ENCODE measurements around the gene FAM47E.
A peak's percentile ranks its signal among the peaks of the same experiment; 100 is the strongest.
"Not testable (repeated sequence)": the region's sequence is repeated elsewhere in the genome, so short reads cannot be mapped to it uniquely, and the experiment has no call there.

The FAM47E gene

DNA sequence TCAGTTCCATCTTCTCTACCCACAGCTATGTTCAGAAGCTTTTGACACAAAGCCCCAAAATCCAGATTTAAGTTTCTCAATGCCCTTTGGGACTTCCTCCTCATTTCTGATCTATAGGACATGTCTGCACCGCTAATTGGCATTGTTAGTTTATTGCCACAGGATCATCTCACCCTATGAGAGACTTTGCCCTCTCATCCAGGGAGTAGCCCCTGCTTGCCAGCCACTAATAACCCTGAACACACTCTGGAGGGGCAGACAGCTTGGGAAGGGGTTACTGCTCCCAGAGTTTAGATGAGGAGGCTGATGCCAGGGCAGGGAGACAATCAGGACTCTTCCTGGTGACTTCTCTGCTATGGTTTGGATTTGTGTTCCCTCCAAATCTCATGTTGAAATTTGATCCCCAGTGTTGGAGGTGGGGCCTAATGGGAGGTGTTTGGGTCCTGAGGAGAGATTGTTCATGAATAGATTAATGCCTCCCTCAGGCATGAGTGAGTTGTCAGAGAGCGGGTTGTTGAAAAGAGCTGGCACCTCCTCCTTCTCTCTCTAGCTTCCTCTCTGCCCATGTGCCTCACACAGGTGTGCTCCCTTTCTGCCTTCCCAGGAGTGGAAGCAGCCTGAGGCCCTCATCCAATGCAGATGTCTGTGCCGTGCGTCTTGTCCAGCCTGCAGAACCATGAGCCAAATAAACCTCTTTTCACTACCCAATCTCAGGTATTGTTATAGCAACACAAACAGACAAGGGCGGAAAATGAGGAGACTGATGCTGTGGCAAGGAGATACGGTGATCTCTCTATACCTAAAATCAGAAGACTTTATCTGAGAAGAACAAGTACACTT lies 34.3 kb upstream of the FAM47E start:
- no peak overlapping the region for H3K4me3 ChIP-seq
- no peak overlapping the region for H3K27ac ChIP-seq

- Histone ChIP-seq H3K27ac (peak overlapping the region in 3 of 21 experiments; percentile 12 to 52 (median 20)), H3K4me3 (no peak overlapping the region)
Observed at GRCh38 chr4:76219299-76220055, 32.0 kb upstream of the FAM47E start.

DNA sequence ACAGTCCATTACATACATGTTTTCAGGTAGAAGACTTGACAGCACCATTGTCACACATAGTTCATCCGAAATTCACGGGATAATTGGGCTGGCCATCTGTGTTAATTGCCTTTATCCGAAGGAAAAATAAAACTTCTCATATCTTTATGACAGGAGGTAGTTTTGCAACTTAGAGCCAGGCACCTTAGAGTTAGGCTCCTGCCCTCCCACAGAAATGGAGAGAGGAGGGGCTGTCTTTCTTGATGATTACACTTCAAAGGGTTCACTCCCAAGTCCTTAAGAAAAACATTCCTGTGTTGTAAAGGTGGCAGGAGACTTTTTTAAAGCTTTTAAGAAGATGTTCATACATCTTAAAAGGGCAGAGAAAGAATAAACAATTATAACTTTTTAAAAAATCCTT lies 27.4 kb upstream of the FAM47E start:
- Histone ChIP-seq H3K4me3 (no peak overlapping the region), H3K27ac (no peak overlapping the region)

DNA sequence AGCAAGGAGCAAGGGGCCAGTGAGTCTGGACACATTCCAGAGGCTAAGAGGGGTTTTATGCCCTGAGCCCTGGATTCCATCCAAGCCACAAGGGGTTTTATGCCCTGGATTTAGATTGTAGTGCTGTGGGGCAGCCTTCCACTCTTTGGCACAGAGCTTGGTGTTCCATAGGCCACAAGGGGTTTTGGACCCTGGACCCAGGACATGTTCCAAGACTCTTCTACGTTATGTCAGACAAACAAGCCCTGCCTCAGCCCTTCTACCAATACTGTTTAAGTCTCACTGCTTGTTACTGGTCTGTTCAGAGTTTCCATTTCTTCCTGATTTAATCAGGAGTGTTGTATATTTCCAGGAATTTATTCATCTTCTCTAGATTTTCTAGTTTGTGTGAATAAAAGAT lies 25.1 kb upstream of the FAM47E start:
- H3K4me3 ChIP-seq: no peak overlapping the region
- H3K27ac ChIP-seq: no peak overlapping the region

- H3K4me3 ChIP-seq: peak overlapping the region in 3 of 7 experiments; percentile 23 to 53 (median 51)
- H3K27ac ChIP-seq: peak overlapping the region in 3 of 21 experiments; percentile 47 to 81 (median 51)
Observed at GRCh38 chr4:76232681-76233080, 18.8 kb upstream of the FAM47E start.

DNA sequence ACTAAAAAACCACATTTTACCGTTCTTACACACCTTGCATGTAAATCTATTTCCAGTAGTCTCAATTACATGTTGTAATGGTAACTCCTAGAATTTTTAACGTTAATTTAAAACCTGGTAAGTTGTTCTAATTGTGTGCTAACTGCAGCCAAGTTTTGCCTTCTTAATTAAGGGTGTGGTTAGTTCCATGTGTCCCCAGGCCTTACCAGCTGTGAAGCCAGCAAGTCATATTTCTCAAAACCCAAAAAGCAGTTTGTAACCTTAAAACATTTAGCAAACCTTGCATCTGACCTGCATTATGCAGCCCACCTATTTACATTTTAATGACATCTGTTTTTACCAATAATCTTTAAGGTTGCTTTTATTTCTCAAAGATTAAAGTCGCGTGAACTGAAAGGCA lies 18.4 kb upstream of the FAM47E start:
- peak overlapping the region in 4 of 7 experiments; percentile 23 to 53 (median 44) for H3K4me3 ChIP-seq
- peak overlapping the region in 10 of 21 experiments; percentile 16 to 81 (median 57) for H3K27ac ChIP-seq

DNA sequence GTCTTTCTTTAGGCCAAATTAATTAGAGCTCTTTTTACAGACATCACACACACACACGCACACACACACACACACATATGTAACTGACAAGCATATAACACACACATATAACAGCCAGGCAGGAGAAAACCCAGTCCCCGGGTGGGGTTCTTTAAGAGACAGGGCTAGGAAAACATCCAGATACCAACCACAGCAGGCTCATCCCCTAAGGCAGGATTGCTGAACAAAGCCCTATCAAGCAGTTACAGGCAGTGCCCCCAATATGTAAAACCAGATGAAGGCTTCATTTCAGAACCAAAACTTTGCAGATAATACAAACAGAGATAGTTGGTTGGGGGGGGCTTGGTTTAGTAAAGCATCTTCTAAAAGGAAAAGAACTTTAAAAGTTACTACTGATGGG lies 18.0 kb upstream of the FAM47E start:
- peak overlapping the region in 15 of 21 experiments; percentile 16 to 81 (median 57) for H3K27ac ChIP-seq

DNA sequence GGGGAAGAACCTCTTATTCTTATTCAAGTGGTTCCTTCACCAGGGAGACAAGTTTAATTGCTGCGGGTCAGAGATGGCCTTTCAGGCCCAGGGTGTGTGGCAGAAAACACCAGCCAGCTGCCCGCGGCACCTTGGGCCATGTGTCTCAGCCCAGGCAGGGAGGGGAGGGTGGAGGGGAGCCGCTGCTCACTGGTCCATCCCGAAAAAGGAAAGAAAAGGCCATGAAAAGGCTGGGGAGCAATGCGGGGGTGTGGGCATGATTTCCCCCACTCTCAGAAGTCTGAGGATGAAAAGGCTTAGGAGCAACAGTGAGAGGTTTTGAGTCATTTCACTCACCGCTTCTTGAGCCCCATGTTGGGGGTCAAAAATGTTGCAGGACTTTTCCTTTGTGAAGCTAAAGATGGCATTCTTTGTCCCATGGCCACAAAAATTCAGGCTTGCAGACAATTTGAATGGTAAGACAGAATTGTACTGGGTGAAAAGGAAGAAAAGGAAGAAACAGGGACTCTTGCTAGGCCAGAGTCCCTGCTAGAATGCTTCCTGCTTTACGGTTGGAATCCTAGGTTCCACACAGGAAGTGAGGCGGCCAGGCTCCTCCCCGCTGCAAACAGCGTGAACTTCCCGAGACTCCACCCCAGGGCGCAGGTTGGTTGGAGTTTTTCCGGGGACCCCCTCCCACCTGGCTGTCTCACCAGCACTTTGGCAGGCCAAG lies 17.4 kb upstream of the FAM47E start:
- peak overlapping the region in 6 of 7 experiments; percentile 22 to 53 (median 30) for H3K4me3 ChIP-seq
- H3K27ac ChIP-seq: peak overlapping the region in 15 of 21 experiments; percentile 35 to 81 (median 65)

More for the DNA sequence above, 18.0 kb upstream of the FAM47E start:
- peak overlapping the region in 6 of 7 experiments; percentile 22 to 53 (median 30) for H3K4me3 ChIP-seq

DNA sequence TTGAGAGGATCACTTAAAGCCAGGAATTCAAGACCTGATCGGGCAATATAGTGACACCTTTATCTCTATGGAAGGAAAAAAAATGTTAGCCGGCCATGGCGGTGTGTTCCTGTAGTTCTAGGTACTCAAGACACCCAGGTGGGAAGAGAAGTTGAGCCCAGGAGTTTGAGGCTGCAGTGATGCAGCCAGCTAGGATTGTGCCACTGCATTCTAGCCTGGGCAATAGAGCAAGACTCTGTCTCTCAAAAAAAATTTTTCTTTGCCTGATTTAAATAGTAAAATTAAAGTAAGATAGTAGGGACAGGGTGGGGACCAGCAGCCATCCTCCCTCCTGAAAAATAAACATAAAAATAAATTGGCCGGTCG lies 16.9 kb upstream of the FAM47E start:
- Histone ChIP-seq H3K27ac (peak overlapping the region in 12 of 21 experiments; percentile 35 to 81 (median 62)), H3K4me3 (peak overlapping the region in 4 of 7 experiments; percentile 24 to 53 (median 44))

GRCh38 chr4:76235407-76235806 lies 16.1 kb upstream of the FAM47E start:
- no peak overlapping the region for H3K4me3 ChIP-seq
- H3K27ac ChIP-seq: peak overlapping the region in 1 of 21 experiments; percentile 21

DNA sequence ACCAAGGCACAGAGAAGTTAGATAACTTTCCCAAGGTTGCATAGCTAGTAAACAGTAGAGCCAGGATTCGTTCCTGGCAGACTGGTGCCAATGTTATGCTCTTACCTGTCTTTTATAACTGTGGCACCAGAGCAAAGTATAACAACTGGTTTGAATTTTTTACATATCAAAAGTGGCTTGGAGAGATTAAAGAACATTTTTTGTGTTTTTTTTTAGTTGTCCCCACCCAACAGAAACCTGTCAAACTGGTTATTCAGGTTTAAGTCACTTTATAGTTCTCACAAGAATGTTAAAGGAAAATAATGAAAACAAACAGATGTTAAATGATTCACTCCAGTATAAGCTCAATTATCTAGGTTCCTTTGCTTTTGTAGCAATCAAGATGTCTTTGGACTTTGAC lies 15.6 kb upstream of the FAM47E start:
- H3K27ac ChIP-seq: peak overlapping the region in 1 of 21 experiments; percentile 21
- H3K4me3 ChIP-seq: no peak overlapping the region

- H3K4me3 ChIP-seq: no peak overlapping the region
Observed at GRCh38 chr4:76238236-76238635, 13.3 kb upstream of the FAM47E start.

DNA sequence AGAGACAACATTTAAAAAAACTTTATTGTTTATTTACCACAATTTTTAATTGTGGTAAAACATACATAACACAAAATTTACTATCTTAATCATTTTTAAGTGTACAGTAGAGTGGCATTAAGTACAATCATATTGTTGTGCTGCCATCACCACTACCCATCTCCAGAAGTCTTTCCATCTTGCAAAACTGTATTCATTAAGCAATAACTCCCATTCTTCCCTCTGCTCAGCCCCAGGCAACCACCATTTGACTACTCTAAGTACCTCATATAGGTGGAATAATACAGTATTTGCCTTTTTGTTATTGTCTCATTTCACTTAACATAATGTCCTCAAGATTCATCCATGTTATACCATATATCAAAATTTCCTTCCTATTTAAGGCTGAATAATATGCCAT lies 12.8 kb upstream of the FAM47E start:
- Histone ChIP-seq H3K27ac (no peak overlapping the region), H3K4me3 (no peak overlapping the region)

More at GRCh38 chr4:76238236-76238635, 13.3 kb upstream of the FAM47E start:
- H3K27ac ChIP-seq: no peak overlapping the region

DNA sequence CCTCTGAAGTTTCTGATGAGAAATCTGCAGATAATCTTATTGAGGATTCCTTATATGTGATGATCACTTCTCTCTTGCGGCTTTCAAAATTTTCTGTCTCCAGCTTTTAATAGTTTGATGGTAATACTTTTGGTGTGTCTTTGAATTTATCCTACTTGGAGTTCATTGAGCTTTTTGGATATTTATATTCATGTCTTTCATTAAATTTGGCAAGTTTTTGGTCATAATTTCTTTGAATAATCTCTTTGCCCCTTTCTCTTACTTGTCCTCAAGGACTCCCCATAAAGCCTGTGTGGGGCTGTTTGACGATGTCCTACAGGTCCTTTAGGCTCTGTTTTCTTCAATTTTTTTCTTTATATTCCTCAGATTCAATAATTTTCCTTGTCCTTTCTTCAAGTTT lies 11.3 kb upstream of the FAM47E start:
- no peak overlapping the region for H3K4me3 ChIP-seq
- no peak overlapping the region for H3K27ac ChIP-seq

- H3K4me3 ChIP-seq, H3K27ac ChIP-seq: not testable (repeated sequence)
Observed at GRCh38 chr4:76243877-76244276, 7.6 kb upstream of the FAM47E start.

- no peak overlapping the region for H3K27ac ChIP-seq
- H3K4me3 ChIP-seq: no peak overlapping the region
Observed at GRCh38 chr4:76246025-76246424, 5.5 kb upstream of the FAM47E start.

DNA sequence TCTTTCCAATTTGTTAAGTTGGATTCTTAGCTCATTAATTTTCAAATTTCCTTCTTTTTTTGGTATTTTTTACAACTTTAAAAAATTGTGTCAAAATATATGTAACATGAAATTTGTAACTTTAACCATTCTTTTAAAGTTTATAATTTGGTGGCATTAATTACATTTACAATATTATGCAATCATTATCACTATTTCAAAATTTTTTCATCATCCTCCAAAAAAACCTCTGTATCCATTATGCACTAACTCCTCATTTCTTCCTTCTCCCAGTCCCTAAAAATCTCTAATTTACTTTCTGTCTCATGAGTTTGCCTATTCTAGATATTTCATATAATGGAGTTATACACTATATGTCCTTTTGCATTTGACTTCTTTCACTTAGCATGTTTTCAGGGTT lies 4.7 kb upstream of the FAM47E start:
- no peak overlapping the region for H3K4me3 ChIP-seq

DNA sequence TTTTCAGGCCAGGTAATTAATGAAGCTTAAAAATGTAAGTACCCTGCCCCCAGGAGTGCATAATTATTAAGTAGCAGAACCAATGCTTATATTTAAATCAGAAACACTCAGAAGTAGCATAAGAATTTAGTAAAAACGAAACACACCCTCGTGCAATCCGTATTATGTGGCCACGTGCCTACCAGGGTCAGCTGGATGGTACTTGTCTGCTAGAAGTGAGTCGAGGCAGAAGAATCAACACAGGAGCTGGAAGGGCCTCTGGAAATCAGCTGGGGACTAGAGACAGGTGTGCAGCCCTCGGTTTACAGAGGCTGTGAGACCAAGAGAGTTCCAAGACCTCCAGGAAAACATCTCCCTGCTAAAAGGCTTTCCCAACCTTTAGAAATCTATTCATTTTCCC lies 559 bp upstream of the FAM47E start:
- Histone ChIP-seq H3K4me3 (peak overlapping the region in 6 of 7 experiments; percentile 34 to 53 (median 42)), H3K27ac (no peak overlapping the region)

More for the DNA sequence above, 4.7 kb upstream of the FAM47E start:
- no peak overlapping the region for H3K27ac ChIP-seq

DNA sequence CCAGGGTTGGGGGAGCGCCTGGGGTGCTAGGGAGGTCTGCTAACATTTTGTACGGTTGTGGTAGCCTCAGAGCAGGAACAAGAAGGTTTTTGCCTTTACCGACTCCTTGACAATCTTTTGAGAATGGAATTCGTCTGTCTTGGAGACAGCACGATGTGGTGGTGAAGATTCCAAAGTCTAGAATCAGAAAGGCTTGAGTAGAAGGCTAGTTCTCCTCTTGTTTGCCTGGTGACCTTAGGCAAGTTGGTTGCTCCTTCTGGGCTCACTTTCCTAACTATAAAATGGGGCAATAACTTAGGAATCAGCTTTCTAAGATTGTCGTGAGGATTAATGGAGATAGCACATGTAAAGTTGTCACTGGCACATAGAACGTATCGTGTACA lies 741 bp downstream of the FAM47E start:
- no peak overlapping the region for H3K27ac ChIP-seq
- H3K4me3 ChIP-seq: peak overlapping the region in 3 of 7 experiments; percentile 46 to 53 (median 52)

DNA sequence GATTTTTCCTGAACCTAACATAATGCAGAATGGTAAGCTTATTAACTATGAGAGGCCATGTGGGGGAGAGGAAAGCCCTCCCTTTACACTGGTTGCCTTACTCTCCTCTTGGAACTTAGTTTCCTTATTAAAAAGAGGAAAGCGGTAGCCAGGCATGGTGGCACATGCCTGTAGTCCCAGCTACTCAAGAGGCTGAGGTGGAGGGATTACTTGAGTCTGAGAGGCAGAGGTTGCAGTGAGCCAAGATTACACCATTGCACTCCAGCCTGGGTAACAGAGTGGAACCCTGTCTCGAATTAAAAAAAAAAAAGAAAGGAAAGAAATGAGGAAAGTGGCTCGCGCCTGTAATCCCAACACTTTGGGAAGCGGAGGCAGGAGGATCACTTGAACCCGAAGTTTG lies 2.0 kb downstream of the FAM47E start:
- Histone ChIP-seq H3K27ac (no peak overlapping the region), H3K4me3 (no peak overlapping the region)
